CD4-positive, alpha-beta T cell treated with Interleukin-15 for 4 hours (primary cell): Measurements from ENCODE around the gene AVPI1.
"Not testable (repeated sequence)": the region's sequence is repeated elsewhere in the genome, so short reads cannot be mapped to it uniquely, and the experiment has no call there.

Experiments
- DNase-seq: peaks from one replicate; pipeline ENCODE4 v3.0.0-alpha.2; 2020; ENCODE audit warnings: low spot score

The AVPI1 gene

DNA sequence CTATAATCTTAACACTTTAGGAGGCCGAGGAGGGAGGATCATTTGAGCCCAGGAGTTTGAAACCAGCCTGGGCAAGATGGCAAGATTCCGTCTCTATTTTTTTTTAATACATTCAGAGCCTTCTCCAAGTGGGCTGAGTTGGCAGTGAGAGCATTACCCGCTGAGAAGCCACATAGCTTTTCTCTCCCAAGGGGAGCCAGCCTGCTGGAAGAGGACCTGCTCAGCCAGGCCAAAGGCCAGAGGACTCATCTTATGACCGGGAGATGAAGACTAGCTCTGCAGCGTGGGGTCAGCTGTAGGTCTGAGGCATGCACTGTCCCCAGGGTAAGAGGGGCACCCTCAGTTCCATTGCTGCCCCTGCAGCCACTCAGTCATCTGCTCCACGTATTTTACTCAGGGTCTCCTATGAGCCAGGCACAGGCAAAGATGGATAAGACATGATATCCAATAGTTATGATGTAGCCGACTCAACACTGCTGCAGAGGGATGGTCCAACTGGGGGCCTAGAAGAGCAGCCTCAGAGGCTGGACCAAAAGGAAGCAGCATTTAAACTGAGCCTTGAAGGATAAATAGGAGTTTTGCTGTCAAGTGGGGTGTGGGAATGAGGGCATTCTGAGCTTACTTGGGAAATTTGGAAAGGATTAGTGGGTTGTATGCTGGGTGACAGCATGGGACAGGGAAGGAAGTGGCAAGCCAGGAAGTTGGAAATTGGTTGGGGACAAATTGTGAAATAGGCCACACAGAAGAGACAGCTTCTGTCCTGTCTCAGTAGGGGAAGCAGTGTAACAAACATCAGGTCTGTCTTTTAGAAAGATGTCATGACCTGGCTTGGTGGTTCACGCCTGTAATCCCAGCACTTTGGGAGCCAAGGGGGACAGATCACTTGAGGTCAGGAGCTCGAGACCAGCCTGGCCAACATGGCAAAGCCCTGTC is 24.9 kb upstream of the AVPI1 start:
- no peak for DNase-seq

DNA sequence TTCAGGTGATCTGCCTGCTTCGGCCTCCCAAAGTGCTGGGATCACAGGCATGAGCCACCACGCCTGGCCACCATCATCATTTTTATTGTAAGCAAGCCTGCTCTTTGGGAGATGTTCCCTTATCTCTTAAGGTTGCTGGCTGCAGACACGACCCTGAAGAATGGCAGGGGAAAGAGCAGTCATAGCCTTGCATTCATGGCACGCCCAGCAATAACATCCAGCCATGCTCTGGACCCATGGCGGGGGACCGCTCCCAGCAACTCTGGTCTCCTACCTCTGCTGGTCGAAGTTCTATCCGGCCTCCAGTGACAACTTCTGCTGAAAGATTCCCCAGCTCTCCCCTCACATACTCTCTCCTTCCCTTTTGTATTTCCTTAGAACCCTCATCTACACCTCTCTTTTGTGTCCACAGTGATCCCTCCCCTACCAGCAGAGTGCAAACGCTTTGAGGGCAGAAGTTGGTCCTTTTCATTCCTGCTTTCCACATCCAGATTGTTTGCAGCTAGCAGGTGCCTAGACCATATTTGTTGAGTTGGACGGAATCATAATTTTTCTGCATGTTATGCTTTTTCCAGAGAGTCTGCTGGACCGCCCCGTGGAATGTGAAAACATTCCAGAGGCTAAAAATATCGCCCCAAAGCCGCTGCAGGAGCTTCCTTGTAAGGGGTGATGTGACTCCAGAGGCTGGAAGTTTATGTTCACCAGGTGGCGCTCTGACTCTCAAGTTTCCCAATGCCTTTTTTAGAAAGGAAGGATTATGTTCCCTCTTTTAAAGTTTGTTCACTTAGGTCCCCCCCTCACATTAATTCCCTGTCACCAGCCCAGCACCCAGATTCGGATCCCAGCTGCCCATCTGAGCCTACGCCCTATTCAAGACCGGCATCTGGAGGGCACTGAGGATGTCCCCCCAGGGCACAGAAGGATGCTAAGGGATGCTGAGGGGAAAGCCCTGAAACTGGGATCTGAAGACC is 22.2 kb upstream of the AVPI1 start:
- DNase-seq, result peak; percentile 43

DNA sequence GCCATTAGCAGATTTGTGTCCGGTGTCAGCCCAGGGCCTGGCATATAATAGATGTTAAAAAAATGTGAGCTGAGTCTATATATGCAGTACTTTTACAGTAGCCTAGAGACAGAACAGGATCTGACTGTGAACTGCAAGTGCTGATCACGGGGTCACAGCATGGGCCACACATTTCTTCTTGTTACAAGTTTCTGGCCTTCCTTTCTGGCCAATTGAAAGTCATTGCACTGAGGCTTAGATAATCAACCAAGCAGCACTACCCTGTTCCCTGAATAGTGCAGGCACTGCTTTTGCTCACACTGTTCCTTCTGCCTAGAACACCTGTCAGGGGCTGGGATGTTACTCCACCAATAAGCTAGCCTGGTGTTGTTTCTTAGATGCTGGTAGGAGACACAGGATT is 21.1 kb upstream of the AVPI1 start:
- no peak for DNase-seq

DNA sequence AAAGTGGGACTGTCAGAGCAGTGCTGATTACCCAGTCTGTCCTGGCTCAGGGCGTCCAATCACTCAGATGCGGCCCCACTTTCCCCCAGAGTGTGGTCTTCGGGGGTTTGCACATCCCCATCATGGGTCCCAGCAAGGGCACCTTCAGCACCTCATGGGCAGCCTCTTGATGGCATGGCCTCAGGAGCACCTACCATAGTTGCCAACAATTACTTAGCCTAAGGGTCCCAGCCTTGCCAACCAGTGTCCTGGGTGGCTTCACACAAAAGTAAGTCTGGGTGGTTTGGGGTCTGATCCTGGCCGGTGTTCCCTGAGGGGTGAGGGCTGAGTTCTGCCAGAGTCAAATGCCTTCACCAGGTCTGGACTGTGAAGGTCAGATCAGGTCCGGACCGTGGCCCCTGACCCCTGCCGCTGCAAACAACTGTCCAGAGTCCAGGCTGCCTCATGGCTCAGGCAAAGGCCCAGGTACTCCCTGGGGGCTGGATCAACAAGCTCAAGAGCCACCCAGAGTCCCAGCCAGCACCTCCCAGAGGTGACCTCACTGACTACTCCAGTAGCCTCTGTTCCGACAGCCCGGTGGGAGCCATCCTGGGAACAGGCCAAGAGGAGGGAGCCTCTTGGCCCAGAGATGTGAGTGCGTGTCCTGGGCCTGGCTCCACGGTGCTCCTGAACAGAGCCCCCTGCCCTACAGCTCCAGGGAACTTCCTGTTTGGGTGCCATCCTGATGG is 20.3 kb upstream of the AVPI1 start:
- DNase-seq, result no peak

DNA sequence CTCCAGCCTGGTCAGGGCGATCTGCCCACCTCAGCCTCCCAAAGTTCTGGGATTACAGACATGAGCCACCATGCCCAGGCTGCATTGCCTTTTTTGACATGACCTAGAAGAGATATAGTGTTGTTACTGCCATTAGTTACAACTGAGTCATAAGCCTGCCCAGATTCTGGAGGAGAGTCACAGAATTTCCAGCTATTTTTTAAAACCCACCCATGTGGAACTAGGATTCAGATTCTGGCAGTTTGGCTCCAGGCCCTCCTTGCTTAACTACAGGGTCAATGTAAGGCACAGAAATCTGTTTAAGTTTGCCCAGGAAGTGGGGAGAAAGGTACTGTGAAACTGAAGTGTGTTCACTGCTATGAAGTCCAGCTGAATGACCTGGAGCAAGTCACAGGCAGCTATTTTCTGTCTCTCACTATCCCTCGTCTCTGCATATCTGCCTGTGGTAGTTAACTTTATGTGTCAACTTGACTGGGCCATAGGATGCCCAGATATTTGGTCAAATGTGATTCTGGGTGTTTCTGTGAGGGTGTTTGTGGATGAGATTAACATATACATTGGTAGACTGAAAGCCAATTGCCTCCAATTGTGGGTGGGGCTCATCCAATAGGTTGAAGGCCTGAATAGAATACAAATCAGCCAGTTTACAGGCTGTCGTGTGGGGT is 18.1 kb upstream of the AVPI1 start:
- no peak for DNase-seq

DNA sequence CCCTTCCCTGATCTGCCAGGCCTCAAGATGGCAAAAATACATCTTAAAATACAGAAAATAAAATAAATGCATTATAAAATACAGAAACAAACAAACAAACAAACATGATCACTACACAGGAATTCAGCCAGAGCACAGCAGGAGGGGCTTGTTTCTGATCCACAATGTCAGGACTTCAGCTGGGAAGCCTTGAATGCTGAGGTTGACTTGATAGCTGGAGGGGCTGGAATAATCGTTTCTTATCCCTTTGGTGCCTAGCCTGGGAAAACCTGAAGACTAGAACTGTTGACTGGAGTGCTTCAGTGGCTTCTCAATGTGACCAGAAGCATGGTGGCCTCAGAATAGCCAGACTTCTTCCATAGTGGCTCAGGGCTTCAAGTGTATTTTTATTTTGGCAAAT is 17.3 kb upstream of the AVPI1 start:
- no peak for DNase-seq

DNA sequence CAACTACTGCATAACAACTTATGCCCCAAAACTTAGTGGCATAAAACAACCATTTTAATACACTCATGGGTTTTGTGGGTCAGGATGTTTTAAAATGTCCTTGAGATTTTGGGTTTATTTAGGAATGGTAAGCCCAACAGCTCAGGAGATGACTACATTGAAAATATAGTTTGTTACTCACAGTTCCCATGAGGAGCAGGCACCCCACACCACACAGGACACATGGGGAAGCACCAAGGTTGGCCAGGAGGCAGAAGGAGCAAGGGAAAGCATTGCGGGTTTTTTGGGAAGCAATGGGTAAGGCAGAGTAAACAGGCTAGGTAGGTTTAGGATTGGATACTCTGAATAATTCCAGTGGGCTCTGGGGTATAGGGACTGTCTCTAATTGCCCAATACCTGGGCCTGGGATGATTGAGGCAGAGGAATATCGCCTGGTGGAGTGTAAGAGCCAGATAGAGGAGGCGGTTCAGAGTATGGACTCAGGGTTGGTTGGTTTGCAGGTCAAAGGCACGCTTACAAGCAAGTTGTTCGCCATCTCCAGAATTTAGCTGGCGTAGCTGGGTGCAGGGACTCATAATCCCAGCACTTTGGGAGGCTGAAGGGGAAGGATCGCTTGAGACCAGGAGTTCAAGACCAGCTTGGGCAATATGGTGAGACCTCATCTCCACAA is 16.5 kb upstream of the AVPI1 start:
- DNase-seq, result no peak

DNA sequence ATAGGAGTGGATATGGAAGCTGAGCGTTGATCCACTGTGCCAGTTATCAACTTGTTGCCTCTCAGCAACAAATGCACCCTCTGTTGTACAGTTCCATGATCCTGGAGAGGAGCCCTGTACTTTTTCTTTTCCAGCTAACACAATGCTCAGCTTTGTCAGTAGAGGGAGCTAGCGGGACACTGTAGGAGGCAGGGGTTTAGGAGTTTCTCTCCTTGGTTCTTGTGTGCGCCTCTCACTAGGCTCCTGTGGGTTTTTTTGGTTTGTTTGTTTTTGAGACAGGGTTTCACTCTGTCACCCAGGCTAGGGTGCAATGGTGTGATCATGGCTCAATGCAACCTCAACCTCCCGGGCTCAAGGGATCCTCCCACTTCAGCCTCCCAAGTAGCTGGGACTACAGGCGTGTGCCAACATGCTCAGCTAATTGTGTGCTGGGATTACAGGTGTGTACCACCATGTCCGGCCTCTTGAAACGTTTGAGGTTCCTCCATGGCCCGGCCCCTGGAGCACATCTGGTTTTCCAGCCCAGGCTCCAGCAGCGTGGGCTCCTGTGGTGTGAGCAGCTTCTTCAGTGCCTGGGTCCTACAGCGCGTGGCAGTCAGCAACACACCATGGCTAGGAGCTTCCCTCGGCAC is 14.5 kb upstream of the AVPI1 start:
- DNase-seq, result peak; percentile 69

DNA sequence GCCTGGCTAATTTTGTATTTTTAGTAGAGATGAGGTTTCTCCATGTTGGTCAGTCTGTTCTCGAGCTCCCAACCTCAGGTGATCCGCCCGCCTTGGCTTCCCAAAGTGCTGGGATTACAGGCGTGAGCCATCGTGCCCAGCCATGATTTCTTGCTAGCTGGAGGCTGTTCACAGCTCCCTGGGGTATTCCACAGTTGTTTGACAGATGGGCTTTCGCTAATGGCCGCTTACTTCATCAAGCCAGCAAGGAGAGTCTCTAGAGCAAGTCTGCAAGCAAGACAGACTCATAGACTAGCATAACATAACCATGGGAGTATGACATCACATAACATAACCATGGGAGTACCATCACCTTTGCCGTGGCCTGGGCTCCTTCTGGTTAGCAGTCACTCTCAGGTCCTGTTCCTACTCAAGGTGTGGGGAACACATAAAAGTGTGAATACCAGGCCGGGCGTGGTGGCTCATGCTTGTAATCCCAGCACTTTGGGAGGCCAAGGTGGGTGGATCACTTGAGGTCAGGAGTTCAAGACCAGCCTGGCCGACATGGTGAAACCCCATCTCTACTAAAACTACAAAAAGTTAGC is 11.1 kb upstream of the AVPI1 start:
- DNase-seq, result not testable (repeated sequence)

DNA sequence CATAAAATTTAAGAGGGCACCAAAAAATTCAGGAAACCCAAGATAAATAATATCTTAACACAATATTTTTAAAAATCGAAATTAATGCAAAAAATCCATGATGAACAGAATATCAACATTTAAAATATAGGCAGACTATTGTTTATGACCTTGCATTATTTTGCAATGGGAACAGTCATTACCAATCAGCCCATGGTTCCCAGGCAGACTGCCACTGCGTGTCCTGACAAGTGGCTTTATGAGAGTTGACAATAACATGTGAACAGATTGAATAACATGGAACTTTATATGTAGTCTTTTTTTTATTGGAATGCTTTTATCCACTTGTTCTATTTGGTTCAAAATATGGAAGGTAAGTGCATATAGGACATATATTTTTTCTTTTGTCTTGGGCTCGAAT is 3.1 kb upstream of the AVPI1 start:
- DNase-seq, result no peak

DNA sequence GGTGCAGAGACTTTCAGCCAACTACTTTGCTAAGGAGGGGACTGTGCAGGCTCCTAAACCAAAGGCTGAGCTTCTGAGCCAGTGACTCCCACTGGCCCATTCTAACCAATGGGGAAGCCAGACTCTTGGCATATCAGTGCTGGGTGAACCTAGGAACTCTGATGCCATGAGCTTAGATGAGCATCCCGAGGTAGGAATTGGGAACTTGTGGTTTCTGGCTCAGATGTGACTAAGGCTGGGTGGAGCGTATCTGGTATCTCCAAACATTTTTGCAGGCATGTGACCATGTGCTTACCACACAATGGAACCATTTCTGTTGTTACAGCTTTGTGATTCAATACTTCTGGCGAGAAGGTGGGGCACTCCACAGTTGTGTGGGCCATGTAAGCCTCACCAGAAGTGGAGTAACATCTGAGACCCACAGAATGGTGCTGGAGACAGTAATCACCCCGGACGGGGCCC is 2.5 kb upstream of the AVPI1 start:
- no peak for DNase-seq

DNA sequence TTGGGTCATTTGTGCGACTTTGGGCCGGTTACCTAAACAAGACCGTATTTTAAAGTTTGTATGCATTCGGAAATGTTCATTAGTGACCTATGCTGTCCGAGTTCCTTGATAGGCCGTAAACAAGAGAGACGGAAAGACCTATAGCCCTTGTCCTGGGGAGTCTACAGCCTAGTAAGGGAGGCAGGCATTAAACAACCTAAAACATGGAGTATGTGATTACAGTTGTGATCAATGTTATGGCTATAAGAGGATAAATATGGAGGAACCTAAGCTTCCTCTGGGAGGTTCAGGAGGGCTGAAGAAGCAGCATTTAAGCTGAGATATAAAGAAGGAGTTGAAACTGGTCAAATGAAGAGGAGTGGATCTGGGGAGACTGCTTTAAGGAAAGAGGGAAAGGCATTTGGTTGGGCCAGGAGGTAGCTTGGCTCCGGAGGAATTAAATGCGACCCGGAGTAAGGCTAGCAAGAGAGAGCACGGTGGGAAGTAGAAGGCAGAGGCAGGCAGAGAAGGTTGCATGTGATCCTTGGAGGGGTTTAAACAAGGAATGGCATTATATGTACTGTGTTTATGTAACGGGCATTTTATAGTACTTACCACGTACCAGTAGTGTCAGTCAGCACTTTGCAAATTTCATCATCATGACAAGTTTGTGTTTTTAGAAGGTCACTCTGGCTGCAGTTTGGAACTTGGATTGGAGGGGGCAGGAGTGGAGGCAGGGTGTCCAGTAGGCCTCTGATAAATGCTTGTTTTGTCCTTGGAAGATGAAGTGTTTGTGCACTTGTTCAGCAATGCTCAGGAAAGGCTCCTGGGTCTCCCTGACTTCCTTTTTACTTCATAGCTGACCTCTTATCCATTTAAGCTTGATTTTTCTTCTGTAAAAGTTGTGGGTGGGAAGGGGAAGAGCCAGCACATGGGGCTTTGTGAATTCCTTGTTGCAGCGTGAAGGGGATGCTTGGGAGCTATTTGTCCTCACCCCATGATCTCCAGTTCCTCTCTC is 1.0 kb upstream of the AVPI1 start:
- no peak for DNase-seq

DNA sequence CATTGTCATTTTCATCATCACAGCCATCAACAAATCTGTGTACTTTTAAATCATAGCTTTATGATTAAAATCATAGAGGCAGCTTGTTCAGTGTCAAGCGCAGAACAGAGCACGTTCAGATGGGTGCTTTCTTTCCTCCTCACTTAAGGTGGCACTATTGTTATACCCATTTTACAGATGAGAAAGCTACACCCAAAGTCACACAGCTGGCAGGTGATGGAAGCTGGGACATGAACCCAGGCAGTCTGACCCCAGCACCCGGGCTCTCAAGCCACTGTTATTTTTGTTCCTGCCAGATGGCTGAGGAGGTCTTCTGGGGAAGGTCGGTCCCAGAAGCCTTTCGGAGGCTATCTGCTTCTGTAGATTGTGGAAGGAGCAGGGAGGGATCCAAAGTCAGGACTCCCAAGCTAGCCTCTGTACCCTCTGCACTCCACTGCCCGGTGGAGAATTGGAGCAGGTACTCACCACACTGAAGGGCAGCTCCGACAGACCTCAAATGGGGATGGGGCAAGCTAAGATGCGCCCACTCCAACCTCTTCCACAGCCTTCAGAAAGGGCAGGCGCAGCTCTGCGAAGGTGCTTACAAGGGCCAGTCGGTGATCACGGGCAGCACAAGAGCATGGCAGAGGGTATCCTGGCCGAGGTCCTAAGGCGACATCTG is 610 bp downstream of the AVPI1 start:
- no peak for DNase-seq

DNA sequence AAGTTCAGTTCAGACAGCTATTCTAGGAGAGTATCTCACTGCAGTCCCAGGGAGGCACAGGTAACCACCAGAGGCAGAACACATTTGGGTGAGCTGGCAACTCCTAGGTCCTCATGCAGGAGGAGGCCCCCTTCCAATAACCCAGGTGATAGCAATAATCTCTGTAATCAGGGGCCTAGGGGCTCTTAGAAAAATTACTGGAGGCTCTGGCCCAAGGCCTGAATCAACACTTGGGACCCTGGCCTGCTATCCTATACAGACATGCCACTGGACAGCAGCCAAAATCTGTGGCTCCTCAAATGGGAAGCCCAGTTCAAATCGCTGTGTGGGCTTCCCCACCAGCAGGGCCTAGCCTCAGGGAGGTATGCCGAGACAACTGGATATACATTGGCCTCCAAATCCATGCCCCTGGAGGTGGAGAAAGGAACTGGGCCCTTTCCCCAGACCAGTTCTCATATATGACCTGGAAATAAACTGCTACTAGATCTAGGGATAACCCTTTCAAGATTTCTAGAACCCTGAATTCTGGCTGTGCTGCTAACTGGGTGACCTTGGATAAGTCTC is 1.6 kb downstream of the AVPI1 start:
- no peak for DNase-seq

DNA sequence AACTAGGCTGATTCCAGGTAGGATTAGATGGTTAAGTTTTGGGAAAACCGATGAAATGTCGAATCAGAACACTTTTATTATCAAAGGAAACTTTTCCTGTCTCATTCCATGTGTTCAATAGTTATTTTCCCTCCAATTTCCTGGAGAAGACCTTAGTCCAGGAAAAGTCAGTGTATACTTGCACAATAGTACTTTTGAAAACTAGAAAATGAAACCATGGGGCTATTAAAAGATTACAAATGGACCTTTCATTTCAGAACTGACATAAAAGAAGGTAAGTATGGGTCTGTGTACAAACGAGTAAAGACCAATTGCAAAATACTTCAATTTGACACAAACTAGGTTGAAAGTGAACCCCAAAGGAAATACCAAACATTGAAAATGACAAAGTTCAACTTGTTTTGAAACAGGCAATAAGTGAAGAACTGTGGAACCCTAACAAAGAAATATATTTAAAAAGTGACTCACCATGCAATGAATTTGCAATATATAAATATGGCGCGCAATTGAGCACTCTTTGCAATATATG is 2.1 kb downstream of the AVPI1 start:
- DNase-seq, result no peak

DNA sequence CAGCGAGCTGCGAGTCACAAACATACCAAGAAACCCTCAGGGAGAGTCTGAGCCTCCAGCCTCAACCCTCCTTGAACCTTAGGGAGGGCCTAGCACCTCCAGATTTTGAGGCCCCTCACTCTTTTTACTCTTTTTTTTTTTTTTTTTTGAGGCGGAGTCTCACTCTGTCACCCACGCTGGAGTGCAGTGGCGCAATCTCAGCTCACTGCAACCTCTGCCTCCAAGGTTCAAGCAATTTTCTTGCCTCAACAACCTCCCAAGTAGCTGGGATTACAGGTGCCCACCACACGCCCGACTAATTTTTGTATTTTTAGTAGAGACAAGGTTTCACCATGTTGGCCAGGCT is 2.7 kb downstream of the AVPI1 start:
- DNase-seq, result not testable (repeated sequence)

DNA sequence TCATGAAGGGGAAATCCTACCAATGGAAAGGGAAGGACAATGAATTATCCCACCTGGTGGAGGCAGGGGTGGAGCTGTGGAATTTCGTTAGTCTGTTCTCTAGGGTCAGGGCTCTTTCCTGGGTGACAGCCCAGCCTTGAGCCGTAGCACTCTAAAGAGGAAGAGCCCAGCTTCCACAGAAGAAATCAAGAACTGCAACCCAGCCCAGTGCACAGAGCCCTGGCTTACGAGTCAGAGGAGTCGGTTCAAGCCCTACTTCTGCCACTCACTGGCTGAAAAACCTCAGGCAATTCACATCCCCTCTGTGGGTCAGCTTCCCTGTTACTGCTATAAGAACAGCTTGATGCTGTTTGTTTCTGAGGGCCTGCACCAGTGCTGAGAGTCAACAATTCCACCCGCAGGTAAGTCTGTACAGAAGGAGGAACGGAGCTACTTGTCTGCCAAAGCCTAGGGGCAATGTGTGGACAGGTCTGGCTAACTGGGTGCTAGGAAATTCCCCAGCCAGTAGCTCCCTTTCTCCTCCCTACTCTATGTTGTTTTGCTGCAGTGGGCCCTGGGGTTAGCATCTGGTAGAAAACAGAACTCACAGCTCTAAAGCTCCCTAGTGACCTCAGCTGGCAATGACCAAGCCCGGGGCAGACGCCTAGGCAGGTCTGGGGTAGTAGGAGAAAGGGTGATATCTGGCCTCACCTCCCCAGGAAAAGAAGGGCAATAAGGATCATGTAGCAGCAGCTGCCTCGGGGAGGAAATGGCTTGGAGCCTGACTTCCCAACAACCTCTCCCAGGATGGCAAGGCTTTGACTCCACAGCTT is 3.3 kb downstream of the AVPI1 start:
- DNase-seq, result no peak
